Activated CD8-positive, alpha-beta memory T cell treated with anti-CD3 and anti-CD28 coated beads, Interleukin-2, amount 10 ng/mL, durations not matched to agents 7 days and 5 days (primary cell): ENCODE results near the gene DDX51. TPM values are rescaled to one million over a fixed set of nuclear protein-coding genes. Genes with fewer than 3 reads are reported as not detected.

Experiments
- ATAC-seq: fragments of 150-1000 bp; cut with Tn5 transposase; one replicate; pipeline ENCODE4 v1.10.0; 2021; ENCODE audit warnings: moderate library complexity
- CTCF ChIA-PET: fragments of 350-600 bp; sonication (Branson Sonifier 250); formaldehyde crosslinking; loops from one replicate; lab custom pipeline; 2021; ENCODE audit warnings: antibody characterized with exemption; lab: Charles Lee
- DNase-seq: peaks from one replicate; pipeline ENCODE4 v3.0.0-alpha.2; 2020
- H3K27ac Mint-ChIP-seq: one replicate; pipeline ENCODE4 v1.8.0; 2021; ENCODE audit warnings: mild to moderate bottlenecking, mixed read lengths
- H3K27me3 Mint-ChIP-seq: one replicate; pipeline ENCODE4 v1.8.0; 2021; ENCODE audit warnings: mixed read lengths
- H3K36me3 Mint-ChIP-seq: one replicate; pipeline ENCODE4 v1.8.0; 2021; ENCODE audit warnings: mild to moderate bottlenecking, mixed read lengths
- H3K4me1 Mint-ChIP-seq: one replicate; pipeline ENCODE4 v1.8.0; 2021; ENCODE audit warnings: mixed read lengths
- H3K4me3 Mint-ChIP-seq: one replicate; pipeline ENCODE4 v1.8.0; 2021; ENCODE audit warnings: mild to moderate bottlenecking, moderate library complexity, mixed read lengths
- H3K9me3 Mint-ChIP-seq: one replicate; pipeline ENCODE4 v1.8.0; 2022; ENCODE audit warnings: low read depth, mixed read lengths
- total RNA-seq, 2 experiments: library from RNA; stranded (reverse); gene quantifications; one replicate each; pipeline ENCODE4 v1.2.3, GENCODE V29; 2021

DDX51 gene
- total RNA-seq, 2 experiments from 2014 or later, result 24.4 to 30.5 TPM

DNA sequence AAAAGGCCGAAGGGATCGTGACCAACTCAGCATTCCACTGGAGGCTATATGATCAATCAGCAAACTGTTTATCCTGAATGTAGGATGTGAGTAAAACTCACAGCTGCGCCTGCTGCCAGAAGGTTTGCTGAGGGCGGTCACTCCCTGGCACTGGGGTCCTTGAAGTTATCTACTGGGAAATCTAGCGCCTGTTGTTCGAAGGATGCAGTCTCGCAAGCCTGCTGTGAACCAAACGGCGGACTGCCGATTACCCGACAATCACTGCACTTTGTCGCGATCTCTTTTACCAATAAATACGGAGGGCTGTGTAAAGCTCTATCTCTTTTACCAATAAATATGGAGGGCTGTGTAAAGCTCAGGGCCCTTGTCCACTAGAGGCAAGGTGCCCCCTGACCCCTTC lies 12.9 kb downstream of the DDX51 start:
- CTCF ChIA-PET, result no interaction called here
- ATAC-seq (no peak), DNase-seq (no peak)
- H3K9me3 Mint-ChIP-seq, result peaks cover 2% of the 10 kb centered on the region
- no peaks in the 10 kb centered on the region for H3K4me1 Mint-ChIP-seq
- H3K27me3 Mint-ChIP-seq, result no peaks in the 10 kb centered on the region
- no peak overlapping the region for H3K27ac Mint-ChIP-seq
- peaks cover 27% of the 10 kb centered on the region for H3K36me3 Mint-ChIP-seq
- no peak overlapping the region for H3K4me3 Mint-ChIP-seq

DNA sequence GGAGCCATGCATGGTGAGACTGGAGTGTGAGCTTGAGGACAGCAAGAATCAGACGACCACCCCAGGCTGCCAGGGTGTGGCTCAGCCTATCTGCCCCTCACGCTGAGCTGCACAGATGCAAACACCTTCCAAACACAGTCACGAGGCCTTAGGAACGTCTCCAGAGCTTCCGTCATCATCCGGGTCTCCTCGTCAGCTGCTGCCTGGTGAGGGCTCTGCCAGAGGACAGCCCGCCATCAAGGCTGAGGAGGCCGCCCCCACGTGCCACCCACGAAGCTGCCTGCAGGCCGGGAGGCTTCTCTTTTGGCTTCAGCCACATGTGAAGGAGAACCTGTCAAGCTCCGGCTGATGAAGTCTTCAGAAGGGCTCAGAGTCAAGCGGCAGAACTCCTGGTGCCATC lies 13.4 kb downstream of the DDX51 start:
- Mint-ChIP-seq H3K27ac (no peak overlapping the region), H3K9me3 (peaks cover 2% of the 10 kb centered on the region), H3K36me3 (peaks cover 33% of the 10 kb centered on the region), H3K4me3 (no peak overlapping the region), H3K27me3 (no peaks in the 10 kb centered on the region), H3K4me1 (no peaks in the 10 kb centered on the region)
- ATAC-seq (no peak), DNase-seq (no peak)
- CTCF ChIA-PET, result interaction anchor here (1.0 kb wide), 1 partner anchor 88 kb away, joined by 3 read pairs; no protein-coding TSS in a partner anchor

DNA sequence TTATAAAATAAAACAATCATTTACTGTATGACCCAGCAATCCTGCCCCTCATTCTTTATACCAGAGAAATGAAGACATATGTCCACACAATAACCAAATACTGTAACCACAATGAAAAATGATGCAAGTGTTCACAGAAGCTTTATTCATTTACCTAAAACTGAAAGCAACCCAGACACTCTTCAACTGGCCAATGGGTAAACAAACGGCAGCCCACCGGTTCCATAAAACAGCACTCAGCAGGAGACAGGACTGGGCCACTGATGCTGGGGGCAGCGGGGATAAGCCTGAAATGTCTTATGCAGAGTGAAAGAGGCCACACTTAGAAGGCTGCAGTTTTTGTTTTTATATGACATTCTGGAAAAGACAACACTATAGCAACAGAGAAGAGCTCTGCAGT lies 15.1 kb downstream of the DDX51 start:
- Mint-ChIP-seq H3K27me3 (no peaks in the 10 kb centered on the region), H3K27ac (no peak overlapping the region), H3K9me3 (peaks cover 2% of the 10 kb centered on the region), H3K36me3 (peaks cover 42% of the 10 kb centered on the region), H3K4me1 (no peaks in the 10 kb centered on the region), H3K4me3 (no peak overlapping the region)
- CTCF ChIA-PET, result no interaction called here
- ATAC-seq (no peak), DNase-seq (no peak)

DNA sequence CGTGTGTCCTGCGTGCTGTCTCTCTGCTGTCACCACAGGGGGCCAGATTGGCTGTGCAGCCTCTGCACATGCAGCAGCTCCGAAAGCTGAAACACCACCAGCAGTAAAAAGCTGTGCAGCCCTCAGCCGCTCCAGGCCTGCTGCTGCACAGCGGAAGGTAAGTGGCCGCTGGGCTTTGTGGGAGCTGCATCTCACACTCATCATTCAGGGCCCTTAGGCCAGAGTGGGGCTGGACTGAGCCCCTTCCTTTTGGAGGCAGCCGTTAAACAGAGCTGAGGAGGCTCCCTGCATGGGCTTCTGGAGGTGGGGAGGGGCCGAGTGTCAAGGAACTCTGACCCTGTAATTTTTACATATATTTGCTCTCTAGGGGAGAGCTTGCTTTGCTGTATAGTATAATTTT lies 17.1 kb downstream of the DDX51 start:
- Mint-ChIP-seq H3K4me3 (no peak overlapping the region), H3K27ac (no peak overlapping the region), H3K4me1 (no peaks in the 10 kb centered on the region), H3K36me3 (peaks cover 48% of the 10 kb centered on the region), H3K27me3 (no peaks in the 10 kb centered on the region), H3K9me3 (peaks cover 2% of the 10 kb centered on the region)
- CTCF ChIA-PET, result no interaction called here
- DNase-seq, result no peak
- no peak for ATAC-seq

DNA sequence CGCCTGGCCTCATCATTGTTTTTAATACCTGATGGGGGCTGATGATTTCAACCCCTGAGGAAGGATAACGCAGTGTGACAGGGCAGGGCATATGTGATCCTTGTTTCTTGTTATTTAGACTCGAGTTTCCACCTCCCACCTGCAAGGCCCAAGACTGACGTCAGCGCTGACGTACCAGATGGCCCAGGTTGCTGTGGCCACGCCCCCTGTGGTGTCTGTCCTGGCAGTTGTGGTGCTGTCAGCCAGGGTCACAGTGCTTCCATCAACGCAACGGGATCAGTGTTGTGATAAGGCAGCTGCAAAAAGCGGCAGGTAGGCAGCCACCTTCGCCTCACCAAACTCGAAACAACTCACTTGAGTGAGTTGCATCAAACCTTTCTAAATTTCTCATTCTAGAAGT lies 18.4 kb downstream of the DDX51 start:
- no peak for DNase-seq
- H3K4me1 Mint-ChIP-seq, result no peaks in the 10 kb centered on the region
- CTCF ChIA-PET, result no interaction called here
- H3K27ac Mint-ChIP-seq, result no peak overlapping the region
- no peaks in the 10 kb centered on the region for H3K27me3 Mint-ChIP-seq
- H3K36me3 Mint-ChIP-seq, result peaks cover 48% of the 10 kb centered on the region
- H3K9me3 Mint-ChIP-seq, result peaks cover 2% of the 10 kb centered on the region
- H3K4me3 Mint-ChIP-seq, result no peak overlapping the region
- no peak for ATAC-seq

DNA sequence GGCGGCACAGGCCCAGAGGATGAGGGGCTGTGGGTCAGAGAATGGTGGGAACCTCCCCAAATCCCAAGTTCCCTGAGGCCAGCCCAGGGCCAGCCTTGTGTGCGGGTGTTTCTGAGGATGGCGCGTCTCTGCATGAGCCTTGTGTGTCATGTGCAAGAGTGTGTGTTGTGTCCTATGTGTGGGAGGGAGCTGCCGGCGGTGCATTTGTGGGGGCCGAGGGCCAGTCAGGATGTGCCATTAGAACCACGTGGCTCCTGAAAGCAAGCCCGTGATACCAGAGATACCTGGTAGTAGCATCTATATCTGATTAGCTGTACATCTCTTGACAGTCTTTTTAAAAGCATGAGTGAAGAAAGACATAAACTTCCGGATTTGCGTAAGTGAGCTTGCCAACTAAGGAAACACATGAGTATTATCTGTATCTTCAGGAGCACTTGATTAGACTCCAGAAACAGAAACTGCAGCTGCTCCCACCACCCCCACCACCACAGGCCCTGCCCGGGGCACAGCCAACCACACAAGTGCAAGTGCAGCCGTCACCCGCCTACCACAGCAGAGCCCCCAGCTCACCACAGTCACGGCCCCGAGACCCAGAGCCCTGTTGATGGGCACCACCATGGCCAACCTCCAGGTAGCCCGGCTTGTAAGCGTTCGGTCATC lies 19.2 kb downstream of the DDX51 start:
- Mint-ChIP-seq H3K36me3 (peaks cover 48% of the 10 kb centered on the region), H3K4me1 (no peaks in the 10 kb centered on the region), H3K27ac (no peak overlapping the region), H3K9me3 (peaks cover 2% of the 10 kb centered on the region), H3K4me3 (no peak overlapping the region), H3K27me3 (no peaks in the 10 kb centered on the region)
- no peak for DNase-seq
- CTCF ChIA-PET, result no interaction called here
- no peak for ATAC-seq

DNA sequence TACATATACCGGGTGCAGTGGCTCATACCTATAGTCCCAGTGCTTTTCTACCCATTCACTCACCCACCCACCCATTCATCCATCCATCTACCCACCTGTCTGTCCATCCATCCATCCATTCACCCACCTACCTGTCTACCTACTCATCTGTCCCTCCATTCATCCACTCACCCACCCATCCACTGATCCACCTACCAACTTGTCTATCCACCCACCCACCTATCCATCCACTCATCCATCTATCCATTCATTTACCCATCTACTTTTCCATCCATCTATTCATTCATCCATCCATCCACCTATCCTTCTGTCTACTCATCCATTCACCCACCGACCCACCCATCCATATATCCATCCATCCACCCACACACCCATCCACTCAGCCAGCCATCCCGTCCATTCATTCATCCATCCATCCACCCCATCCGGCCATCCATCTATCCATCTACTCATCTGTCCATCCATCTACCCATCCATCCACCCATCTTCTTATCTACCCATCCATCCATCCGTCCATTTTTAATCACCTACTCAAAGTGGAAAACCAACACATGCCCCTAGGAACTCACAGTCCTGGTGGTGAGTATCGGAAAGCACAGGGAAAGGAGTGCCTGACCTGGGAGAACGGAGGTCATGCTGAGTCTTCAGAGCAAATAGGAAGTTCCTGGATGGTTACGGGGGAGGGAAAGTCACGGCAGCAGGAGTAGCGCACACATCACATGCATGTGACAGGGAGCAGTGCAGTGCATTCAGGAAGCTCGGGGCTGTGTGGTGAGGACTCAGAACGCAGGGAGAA lies 20.0 kb downstream of the DDX51 start:
- H3K4me1 Mint-ChIP-seq, result no peaks in the 10 kb centered on the region
- no peak for ATAC-seq
- H3K36me3 Mint-ChIP-seq, result peaks cover 45% of the 10 kb centered on the region
- no peak for DNase-seq
- CTCF ChIA-PET, result no interaction called here
- peaks cover 2% of the 10 kb centered on the region for H3K9me3 Mint-ChIP-seq
- H3K4me3 Mint-ChIP-seq, result no peak overlapping the region
- no peak overlapping the region for H3K27ac Mint-ChIP-seq
- no peaks in the 10 kb centered on the region for H3K27me3 Mint-ChIP-seq

DNA sequence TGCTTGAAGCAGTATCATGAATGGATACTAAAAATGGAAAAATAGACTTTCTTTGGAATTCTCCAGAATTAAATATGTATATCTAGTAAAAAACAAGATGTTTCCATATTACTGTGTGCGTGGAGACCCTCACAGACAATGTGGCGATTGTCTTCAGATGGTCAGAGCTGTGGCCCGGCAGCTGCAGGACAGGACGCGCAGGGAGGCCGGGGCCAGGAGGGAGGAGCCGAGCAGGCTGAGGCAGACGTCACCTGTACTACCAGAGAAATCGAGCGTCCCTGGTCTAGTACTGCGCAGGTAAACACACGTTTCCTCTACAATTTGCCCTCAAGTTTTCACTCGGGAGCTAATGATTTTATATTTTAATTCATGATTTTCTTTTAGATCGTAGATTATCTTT lies 22.8 kb downstream of the DDX51 start:
- Mint-ChIP-seq H3K4me1 (no peaks in the 10 kb centered on the region), H3K27me3 (no peaks in the 10 kb centered on the region), H3K4me3 (no peak overlapping the region), H3K27ac (no peak overlapping the region), H3K36me3 (peaks cover 22% of the 10 kb centered on the region), H3K9me3 (no peaks in the 10 kb centered on the region)
- CTCF ChIA-PET, result no interaction called here
- DNase-seq (no peak), ATAC-seq (no peak)

DNA sequence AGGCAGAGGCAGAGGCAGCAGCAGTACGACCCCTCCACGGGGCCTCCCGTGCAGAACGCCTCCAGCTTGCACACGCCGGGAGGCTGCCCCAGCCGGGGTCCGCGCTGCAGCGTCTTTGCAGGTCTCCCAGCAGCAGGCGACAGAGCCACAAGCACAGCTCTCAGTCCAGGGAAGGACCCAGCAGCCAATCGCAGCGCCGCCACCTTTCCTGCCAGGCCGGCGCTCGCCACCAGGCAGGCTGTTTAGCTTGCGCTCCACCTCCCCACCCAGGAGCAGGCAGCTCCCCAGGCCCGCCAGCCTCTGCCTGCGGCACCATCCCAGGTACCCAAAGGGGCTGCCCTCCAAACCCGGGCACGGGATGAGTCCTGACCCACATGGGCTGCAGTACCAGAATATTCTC lies 25.2 kb downstream of the DDX51 start:
- CTCF ChIA-PET, result no interaction called here
- H3K9me3 Mint-ChIP-seq, result no peaks in the 10 kb centered on the region
- H3K36me3 Mint-ChIP-seq, result peaks cover 12% of the 10 kb centered on the region
- ATAC-seq, result no peak
- no peak overlapping the region for H3K27ac Mint-ChIP-seq
- no peak overlapping the region for H3K4me3 Mint-ChIP-seq
- DNase-seq, result no peak
- no peaks in the 10 kb centered on the region for H3K27me3 Mint-ChIP-seq
- peaks cover 8% of the 10 kb centered on the region for H3K4me1 Mint-ChIP-seq

DNA sequence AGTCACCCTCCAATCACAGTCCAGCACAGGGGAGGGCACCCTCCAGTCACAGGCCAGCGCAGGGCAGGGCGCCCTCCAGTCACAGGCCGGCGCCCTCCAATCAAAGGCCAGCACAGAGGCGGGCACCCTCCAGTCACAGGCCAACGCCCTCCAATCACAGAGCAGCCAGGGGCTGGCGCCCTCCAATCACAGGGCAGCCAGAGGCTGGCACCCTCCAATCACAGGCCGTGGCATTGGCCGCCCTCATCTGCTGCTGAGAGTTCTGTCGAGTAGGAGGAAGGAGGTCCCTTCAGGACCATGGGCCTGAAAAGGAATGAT lies 26.6 kb downstream of the DDX51 start:
- no peak for ATAC-seq
- H3K36me3 Mint-ChIP-seq, result peaks cover 7% of the 10 kb centered on the region
- DNase-seq, result no peak
- peaks cover 8% of the 10 kb centered on the region for H3K4me1 Mint-ChIP-seq
- CTCF ChIA-PET, result no interaction called here
- no peaks in the 10 kb centered on the region for H3K27me3 Mint-ChIP-seq
- no peak overlapping the region for H3K27ac Mint-ChIP-seq
- no peaks in the 10 kb centered on the region for H3K9me3 Mint-ChIP-seq
- no peak overlapping the region for H3K4me3 Mint-ChIP-seq

DNA sequence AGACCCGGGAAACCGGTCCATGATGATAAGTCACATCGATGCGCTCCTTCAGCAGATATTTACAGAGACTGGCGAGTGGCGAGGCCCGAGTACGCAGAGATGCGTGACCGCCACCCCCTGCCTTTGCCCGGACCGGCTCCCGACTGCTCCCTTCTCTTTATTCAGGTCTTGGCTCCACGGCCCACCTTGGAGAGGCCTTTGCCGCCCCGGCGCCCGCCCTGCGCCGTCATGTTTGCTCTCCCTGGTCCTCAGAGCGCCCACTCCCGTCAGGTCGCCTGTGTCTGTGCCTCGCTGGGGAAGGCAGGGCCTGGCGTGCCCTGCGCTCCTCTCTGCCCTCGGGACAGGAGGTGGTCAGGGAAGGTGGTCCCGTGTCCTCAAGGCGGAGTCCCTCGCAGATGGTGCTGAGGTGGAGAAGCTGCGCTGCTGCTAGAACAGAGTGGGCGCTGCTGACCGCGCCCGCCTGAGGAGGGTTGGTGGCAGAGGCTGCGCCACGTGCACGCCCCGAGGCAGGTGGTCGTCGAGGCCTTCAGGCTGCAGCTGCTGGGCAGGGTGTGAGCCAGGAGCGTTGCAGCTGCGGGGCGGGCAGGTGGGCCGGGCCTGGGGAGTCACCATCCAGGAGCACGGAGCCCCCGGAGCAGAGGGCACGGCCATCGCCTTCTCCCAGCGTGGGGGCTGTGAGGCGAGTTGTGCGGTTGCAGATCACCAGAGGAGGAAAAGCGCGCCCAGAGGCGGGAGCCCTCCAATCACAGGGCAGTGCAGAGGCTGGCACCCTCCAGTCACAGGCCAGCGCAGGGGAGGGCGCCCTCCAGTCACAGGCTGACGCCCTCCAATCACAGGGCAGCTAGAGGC lies 27.2 kb downstream of the DDX51 start:
- Mint-ChIP-seq H3K4me3 (no peak overlapping the region), H3K9me3 (no peaks in the 10 kb centered on the region), H3K27ac (no peak overlapping the region), H3K36me3 (peaks cover 7% of the 10 kb centered on the region), H3K27me3 (no peaks in the 10 kb centered on the region), H3K4me1 (peaks cover 8% of the 10 kb centered on the region)
- no peak for ATAC-seq
- no peak for DNase-seq
- CTCF ChIA-PET, result no interaction called here

DNA sequence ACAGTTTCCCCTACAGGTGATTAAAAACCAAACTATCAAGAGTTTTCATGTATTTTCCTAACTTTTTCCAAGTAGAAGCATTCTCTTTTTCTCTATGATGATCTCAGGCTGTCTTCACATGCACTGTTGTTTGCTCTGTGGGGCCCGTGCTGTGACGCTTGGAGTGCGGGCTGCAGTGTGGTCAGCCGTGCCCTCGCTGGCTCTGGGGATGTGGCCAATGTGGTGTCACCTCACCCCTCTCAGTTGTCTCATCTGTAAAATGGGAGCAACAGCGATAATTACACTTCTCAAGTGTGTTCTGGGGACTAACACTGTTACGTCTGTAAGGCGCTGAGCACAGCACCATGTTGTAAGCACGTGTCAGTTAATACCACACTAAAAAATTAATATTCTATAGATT lies 28.6 kb downstream of the DDX51 start:
- ATAC-seq (no peak), DNase-seq (no peak)
- peaks cover 9% of the 10 kb centered on the region for H3K36me3 Mint-ChIP-seq
- H3K27ac Mint-ChIP-seq, result no peak overlapping the region
- no peaks in the 10 kb centered on the region for H3K9me3 Mint-ChIP-seq
- no peak overlapping the region for H3K4me3 Mint-ChIP-seq
- H3K4me1 Mint-ChIP-seq, result peaks cover 8% of the 10 kb centered on the region
- no peaks in the 10 kb centered on the region for H3K27me3 Mint-ChIP-seq
- CTCF ChIA-PET, result no interaction called here

DNA sequence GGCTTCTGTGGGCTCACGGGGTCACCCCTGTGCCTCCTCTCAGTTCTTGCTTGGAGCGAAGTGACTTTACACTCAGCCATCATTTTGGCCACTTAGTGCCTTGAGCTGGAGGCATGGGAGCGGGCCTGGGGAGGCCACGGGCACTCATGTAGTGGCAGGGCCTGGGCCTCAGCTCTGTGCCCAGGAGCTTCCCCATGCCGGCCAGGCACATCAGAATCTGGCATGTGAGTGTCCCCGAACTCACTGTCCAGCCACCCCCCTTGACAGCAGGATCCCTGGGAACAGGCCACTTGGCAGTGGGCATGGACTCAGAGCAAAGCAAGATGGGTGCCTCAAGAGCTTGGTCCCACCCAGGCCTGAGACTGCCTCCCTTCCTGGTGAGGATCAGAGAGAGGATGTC lies 29.5 kb downstream of the DDX51 start:
- ATAC-seq (no peak), DNase-seq (no peak)
- Mint-ChIP-seq H3K27ac (no peak overlapping the region), H3K4me3 (no peak overlapping the region), H3K4me1 (peaks cover 8% of the 10 kb centered on the region), H3K27me3 (no peaks in the 10 kb centered on the region), H3K36me3 (peaks cover 13% of the 10 kb centered on the region), H3K9me3 (no peaks in the 10 kb centered on the region)
- CTCF ChIA-PET, result no interaction called here
